Panc1 (cell line): ENCODE data around the gene ERN1.

Source experiments
- POLR2AphosphoS5 ChIP-seq: IDR thresholded peaks from 2 replicates; pipeline ENCODE4 v1.6.1; 2012; ENCODE audit warnings: mild to moderate bottlenecking, low read depth, low read length, moderate library complexity
- REST ChIP-seq, 2 experiments: IDR thresholded peaks; 2 replicates each; pipeline ENCODE4 v1.6.1; 2011 to 2012; ENCODE audit warnings: low read depth in 2 of 2, control low read depth in 1 of 2, low read length in 1 of 2, mild to moderate bottlenecking in 1 of 2, moderate library complexity in 1 of 2; ENCODE audit not compliant: insufficient read depth in 1 of 2
- SIN3A ChIP-seq: IDR thresholded peaks from 2 replicates; pipeline ENCODE4 v1.6.1; 2012; ENCODE audit warnings: low read depth, mild to moderate bottlenecking, low read length, moderate library complexity, borderline replicate concordance; ENCODE audit not compliant: insufficient read depth
- TF ChIP-seq, protein P1 (sequence below): fragments of 450-650 bp; IDR thresholded peaks from 2 replicates; pipeline ENCODE4 v1.5.1; 2017; ENCODE audit warnings: mild to moderate bottlenecking

DNA sequence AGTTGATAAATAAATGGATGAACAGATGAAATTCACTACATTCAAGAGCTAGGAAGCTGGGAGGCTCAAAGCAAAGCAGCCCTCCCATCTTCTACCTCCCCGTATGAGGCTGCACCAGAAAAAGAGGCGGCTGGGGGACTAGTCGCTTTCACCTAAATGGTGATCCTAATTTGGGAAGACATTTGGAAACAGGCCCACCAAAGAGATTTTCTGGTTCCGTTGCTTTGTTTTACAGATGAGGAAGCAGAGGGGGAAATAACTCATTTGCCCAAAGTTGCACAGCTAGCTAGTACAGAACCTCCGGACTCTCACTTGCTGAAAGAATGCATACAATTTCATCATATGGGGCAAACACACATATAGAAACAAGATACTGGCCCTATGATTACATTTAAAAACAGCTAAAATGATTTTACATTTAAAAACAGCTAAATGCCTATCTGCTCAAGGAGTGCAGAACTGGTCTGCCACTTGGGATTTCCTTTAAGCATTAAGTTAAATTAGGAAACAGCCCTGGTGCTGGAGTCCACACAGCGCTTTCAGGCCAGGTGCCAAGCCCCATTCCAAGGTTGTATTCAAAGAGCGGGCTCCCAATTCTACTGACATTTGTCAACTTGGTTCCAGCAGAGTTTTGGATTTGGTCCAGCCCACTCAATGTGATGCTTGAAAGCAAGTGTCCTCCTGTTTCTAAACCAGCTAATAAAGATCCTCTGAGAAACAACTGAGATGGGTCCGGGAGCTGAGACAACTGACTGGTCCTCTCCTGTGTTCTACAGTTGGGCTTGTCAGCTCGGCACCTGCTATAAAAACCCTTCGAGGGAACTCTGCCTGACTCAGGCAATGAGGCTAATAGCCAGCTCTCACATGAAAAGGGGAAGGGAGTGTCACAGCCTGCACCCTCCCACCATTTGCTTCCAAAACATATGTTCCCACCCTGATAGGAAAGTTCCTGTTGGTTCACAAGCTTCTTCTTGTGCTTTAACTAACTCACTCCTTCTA lies 11.7 kb downstream of the ERN1 start:
- TF ChIP-seq, protein P1, sequence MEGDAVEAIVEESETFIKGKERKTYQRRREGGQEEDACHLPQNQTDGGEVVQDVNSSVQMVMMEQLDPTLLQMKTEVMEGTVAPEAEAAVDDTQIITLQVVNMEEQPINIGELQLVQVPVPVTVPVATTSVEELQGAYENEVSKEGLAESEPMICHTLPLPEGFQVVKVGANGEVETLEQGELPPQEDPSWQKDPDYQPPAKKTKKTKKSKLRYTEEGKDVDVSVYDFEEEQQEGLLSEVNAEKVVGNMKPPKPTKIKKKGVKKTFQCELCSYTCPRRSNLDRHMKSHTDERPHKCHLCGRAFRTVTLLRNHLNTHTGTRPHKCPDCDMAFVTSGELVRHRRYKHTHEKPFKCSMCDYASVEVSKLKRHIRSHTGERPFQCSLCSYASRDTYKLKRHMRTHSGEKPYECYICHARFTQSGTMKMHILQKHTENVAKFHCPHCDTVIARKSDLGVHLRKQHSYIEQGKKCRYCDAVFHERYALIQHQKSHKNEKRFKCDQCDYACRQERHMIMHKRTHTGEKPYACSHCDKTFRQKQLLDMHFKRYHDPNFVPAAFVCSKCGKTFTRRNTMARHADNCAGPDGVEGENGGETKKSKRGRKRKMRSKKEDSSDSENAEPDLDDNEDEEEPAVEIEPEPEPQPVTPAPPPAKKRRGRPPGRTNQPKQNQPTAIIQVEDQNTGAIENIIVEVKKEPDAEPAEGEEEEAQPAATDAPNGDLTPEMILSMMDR, result no peak
- TF ChIP-seq POLR2AphosphoS5, result no peak
- no peak for TF ChIP-seq REST (IDR thresholded peaks at IDR 0.05; ENCODE audit: insufficient read depth in 1 of 2, low read depth in 2 of 2, low read length in 1 of 2)
- no peak for TF ChIP-seq SIN3A
